Suprapubic skin (tissue), 4 donors: ENCODE data around the gene ANKRD7. TPM values are rescaled to one million over a fixed set of nuclear protein-coding genes. Genes with fewer than 3 reads are reported as not detected.

Experiments
- DNase-seq, 2 donors: peaks; one replicate each; pipeline ENCODE4 v3.0.0-alpha.2; 2019; ENCODE audit warnings: low spot score in 2 of 2
- H3K27ac ChIP-seq: fragments of 200-600 bp; sonication (generic); one replicate; pipeline ENCODE4 v1.5.1; 2019
- H3K27me3 ChIP-seq: fragments of 200-600 bp; sonication (generic); one replicate; pipeline ENCODE4 v1.5.1; 2019
- H3K36me3 ChIP-seq: fragments of 200-600 bp; sonication (generic); one replicate; pipeline ENCODE4 v1.5.1; 2019
- H3K4me1 ChIP-seq: fragments of 200-600 bp; sonication (generic); one replicate; pipeline ENCODE4 v1.5.1; 2019
- H3K4me3 ChIP-seq: fragments of 200-600 bp; sonication (generic); one replicate; pipeline ENCODE4 v1.5.1; 2019; ENCODE audit warnings: mild to moderate bottlenecking
- H3K9me3 ChIP-seq: fragments of 200-600 bp; sonication (generic); one replicate; pipeline ENCODE4 v1.5.1; 2019
- CTCF ChIP-seq, 2 donors: fragments of 200-600 bp in 1 of 2; fragments of 450-650 bp in 1 of 2; sonication (generic) in 1 of 2; IDR thresholded peaks; one replicate each; pipeline ENCODE4 v1.5.1; 2016 to 2019; ENCODE audit warnings: antibody characterized with exemption in 2 of 2, mild to moderate bottlenecking in 1 of 2, moderate library complexity in 1 of 2
- EP300 ChIP-seq: sonication (generic); formaldehyde crosslinking; IDR thresholded peaks from one replicate; pipeline ENCODE4 v1.6.1; 2017; ENCODE audit warnings: antibody characterized with exemption
- POLR2A ChIP-seq, 2 donors: fragments of 450-650 bp; IDR thresholded peaks; one replicate each; pipeline ENCODE4 v1.6.1; 2017; ENCODE audit warnings: antibody characterized with exemption in 2 of 2, mild to moderate bottlenecking in 2 of 2, moderate library complexity in 2 of 2
- POLR2AphosphoS5 ChIP-seq, 3 donors: sonication (generic); formaldehyde crosslinking; IDR thresholded peaks; one replicate each; pipeline ENCODE4 v1.6.1; 2017; ENCODE audit warnings: antibody characterized with exemption in 3 of 3
- WGBS: methylation state at CpG from one replicate; pipeline ENCODE4 v1.1.5; 2018; 5-methylcytosine and 5-hydroxymethylcytosine counted together
- total RNA-seq, 4 donors: library from RNA; depleted of rRNA; stranded (reverse); fragments of >200 nt; gene quantifications; one replicate each; pipeline ENCODE4 v1.1.0, GENCODE V29; 2016

Gene ANKRD7
- total RNA-seq, 4 donors from 2014 or later: not detected

- H3K36me3 ChIP-seq: peaks cover 12% of the 10 kb centered on the region
- WGBS: under 1% methylated on average over 38 of the region's 62 CpGs
- TF ChIP-seq POLR2A (IDR thresholded peaks at IDR 0.05): peak; percentile 30 to 90
- TF ChIP-seq CTCF (IDR thresholded peaks at IDR 0.05): no peak
- TF ChIP-seq POLR2AphosphoS5 (IDR thresholded peaks at IDR 0.05): peak; percentile 60 to 91 (median 89)
- peak within 1 kb of the TSS; percentile 92 for H3K4me3 ChIP-seq
- H3K9me3 ChIP-seq: no peaks in the 10 kb centered on the region
- H3K27me3 ChIP-seq: no peaks in the 10 kb centered on the region
- H3K27ac ChIP-seq: peak within 1 kb of the TSS; percentile 94
- H3K4me1 ChIP-seq: peaks cover 29% of the 10 kb centered on the region
- DNase-seq: peak; percentile 98
Observed at GRCh38 chr7:118183786-118184564, 40.5 kb upstream of the ANKRD7 start, which contains the start of gene LSM8. LSM8 (plus strand) TSS chr7:118184164; CDS start chr7:118184224, 60 bp downstream.

GRCh38 chr7:118184565-118184940 lies 40.0 kb upstream of the ANKRD7 start:
- WGBS: 5% methylated on average over 10 of the region's 10 CpGs
- Histone ChIP-seq H3K27ac (peak overlapping the region; percentile 94), H3K4me1 (peaks cover 29% of the 10 kb centered on the region), H3K27me3 (no peaks in the 10 kb centered on the region), H3K9me3 (no peaks in the 10 kb centered on the region), H3K4me3 (peak overlapping the region; percentile 92), H3K36me3 (peaks cover 18% of the 10 kb centered on the region)
- no peak for DNase-seq
- TF ChIP-seq EP300 (no peak), POLR2A (IDR thresholded peaks at IDR 0.05) (no peak), POLR2AphosphoS5 (IDR thresholded peaks at IDR 0.05) (no peak), CTCF (IDR thresholded peaks at IDR 0.05) (no peak)

- Histone ChIP-seq H3K36me3 (peaks cover 26% of the 10 kb centered on the region), H3K4me1 (peaks cover 29% of the 10 kb centered on the region), H3K9me3 (no peaks in the 10 kb centered on the region), H3K27ac (no peak overlapping the region), H3K27me3 (no peaks in the 10 kb centered on the region), H3K4me3 (peak overlapping the region; percentile 92)
- TF ChIP-seq EP300: no peak
- no peak for TF ChIP-seq POLR2A (IDR thresholded peaks at IDR 0.05)
- TF ChIP-seq POLR2AphosphoS5 (IDR thresholded peaks at IDR 0.05): no peak
- TF ChIP-seq CTCF (IDR thresholded peaks at IDR 0.05): no peak
- WGBS: 57% methylated on average over 6 of the region's 6 CpGs
- no peak for DNase-seq
Observed at GRCh38 chr7:118185163-118185860, 39.2 kb upstream of the ANKRD7 start.

- DNase-seq: no peak
- no peak for TF ChIP-seq POLR2A (IDR thresholded peaks at IDR 0.05)
- TF ChIP-seq POLR2AphosphoS5 (IDR thresholded peaks at IDR 0.05): no peak
- peaks cover 30% of the 10 kb centered on the region for H3K36me3 ChIP-seq
- peaks cover 29% of the 10 kb centered on the region for H3K4me1 ChIP-seq
- no peak overlapping the region for H3K27ac ChIP-seq
- H3K4me3 ChIP-seq: no peak overlapping the region
- H3K27me3 ChIP-seq: no peaks in the 10 kb centered on the region
- no peaks in the 10 kb centered on the region for H3K9me3 ChIP-seq
Observed at GRCh38 chr7:118186501-118186900, 38.0 kb upstream of the ANKRD7 start.

- TF ChIP-seq POLR2AphosphoS5 (IDR thresholded peaks at IDR 0.05): no peak
- Histone ChIP-seq H3K27me3 (no peaks in the 10 kb centered on the region), H3K27ac (no peak overlapping the region), H3K4me1 (no peaks in the 10 kb centered on the region), H3K4me3 (no peak overlapping the region), H3K9me3 (no peaks in the 10 kb centered on the region), H3K36me3 (peaks cover 16% of the 10 kb centered on the region)
- no peak for DNase-seq
- 79% methylated on average over 2 of the region's 2 CpGs for WGBS
Observed at GRCh38 chr7:118194571-118194970, 29.9 kb upstream of the ANKRD7 start.

- Histone ChIP-seq H3K9me3 (no peaks in the 10 kb centered on the region), H3K27me3 (no peaks in the 10 kb centered on the region), H3K4me3 (no peak overlapping the region), H3K36me3 (peaks cover 5% of the 10 kb centered on the region), H3K27ac (no peak overlapping the region), H3K4me1 (no peaks in the 10 kb centered on the region)
- no peak for DNase-seq
- TF ChIP-seq POLR2A (IDR thresholded peaks at IDR 0.05) (no peak), CTCF (IDR thresholded peaks at IDR 0.05) (peak; percentile 28 to 53)
- 43% methylated on average over 6 of the region's 6 CpGs for WGBS
Observed at GRCh38 chr7:118195837-118196474, 28.5 kb upstream of the ANKRD7 start.
